Prostate gland (tissue), 2 donors: ENCODE data around the gene ULBP1. TPM values are rescaled to one million over a fixed set of nuclear protein-coding genes. Genes with fewer than 3 reads are reported as not detected.

Experiments
- DNase-seq: peaks from one replicate; pipeline ENCODE4 v3.0.0-alpha.2; 2019; ENCODE audit warnings: low spot score
- H3K27ac ChIP-seq, 2 donors: fragments of 200-600 bp; sonication (generic); 2 replicates each; pipeline ENCODE4 v1.5.1; 2017 to 2019
- H3K27me3 ChIP-seq: fragments of 200-600 bp; sonication (generic); replicated peaks from 2 replicates; pipeline ENCODE4 v1.5.1; 2019; ENCODE audit not compliant: insufficient read depth
- H3K36me3 ChIP-seq, 2 donors: fragments of 200-600 bp; sonication (generic); 1 replicate in 1 of 2; 2 replicates in 1 of 2; pipeline versions ENCODE4 v1.5.1 to v1.8.1; 2017 to 2019
- H3K4me1 ChIP-seq: fragments of 200-600 bp; sonication (generic); replicated peaks from 2 replicates; pipeline ENCODE4 v1.5.1; 2019
- H3K4me3 ChIP-seq, 2 donors: fragments of 200-600 bp; sonication (generic); 2 replicates each; pipeline ENCODE4 v1.5.1; 2017 to 2019
- H3K9me3 ChIP-seq: fragments of 200-600 bp; sonication (generic); 2 replicates; pipeline ENCODE4 v1.5.1; 2017
- CTCF ChIP-seq, 4 experiments: fragments of 200-600 bp in 2 of 4; fragments of 450-650 bp in 2 of 4; sonication (generic) in 2 of 4; IDR thresholded peaks; 1 replicate in 3 of 4; 2 replicates in 1 of 4; pipeline ENCODE4 v1.5.1; 2016 to 2019; ENCODE audit warnings: antibody characterized with exemption in 4 of 4, mild to moderate bottlenecking in 2 of 4, moderate library complexity in 2 of 4
- POLR2A ChIP-seq: fragments of 450-650 bp; IDR thresholded peaks from one replicate; pipeline ENCODE4 v1.6.1; 2016; ENCODE audit warnings: antibody characterized with exemption, mild to moderate bottlenecking
- POLR2AphosphoS5 ChIP-seq: sonication (generic); formaldehyde crosslinking; IDR thresholded peaks from one replicate; pipeline ENCODE4 v1.6.1; 2017; ENCODE audit warnings: antibody characterized with exemption
- WGBS: methylation state at CpG from one replicate; pipeline ENCODE4 v1.1.5; 2018; 5-methylcytosine and 5-hydroxymethylcytosine counted together
- intact Hi-C: fragments of 100-400 bp; cut with DNase I; formaldehyde crosslinking; loops from one replicate; pipeline ENCODE4 v1.14.2; 2022
- total RNA-seq, 2 donors: library from RNA; depleted of rRNA; stranded (reverse); fragments of >200 nt; gene quantifications; one replicate each; pipeline ENCODE4 v1.1.0, GENCODE V29; 2016

Gene ULBP1
- total RNA-seq, 2 donors from 2014 or later = 2.8 TPM; not detected in 1

- TF ChIP-seq CTCF (IDR thresholded peaks at IDR 0.05) (no peak), POLR2AphosphoS5 (no peak), POLR2A (no peak)
- 42% methylated on average over 4 of the region's 4 CpGs for WGBS
- Histone ChIP-seq H3K4me3 (no peak overlapping the region), H3K36me3 (no peaks in the 10 kb centered on the region), H3K27ac (no peak overlapping the region), H3K4me1 (peaks cover 10% of the 10 kb centered on the region), H3K9me3 (no peaks in the 10 kb centered on the region), H3K27me3 (peaks cover 37% of the 10 kb centered on the region)
- DNase-seq = no peak
- intact Hi-C loops = no loop called here
These were observed 28.1 kb downstream of the ULBP1 start for GRCh38 chr6:149991838-149992237.

GRCh38 chr6:149995235-149995750, 31.6 kb downstream of the ULBP1 start:
- TF ChIP-seq CTCF (IDR thresholded peaks at IDR 0.05) (no peak), POLR2A (no peak), POLR2AphosphoS5 (no peak)
- H3K36me3 ChIP-seq = no peaks in the 10 kb centered on the region
- H3K4me3 ChIP-seq = no peak overlapping the region
- H3K27ac ChIP-seq = no peak overlapping the region
- intact Hi-C loops = no loop called here
- peaks cover 7% of the 10 kb centered on the region for H3K27me3 ChIP-seq
- WGBS = 62% methylated on average over 6 of the region's 6 CpGs
- no peak for DNase-seq
- no peaks in the 10 kb centered on the region for H3K9me3 ChIP-seq
- peaks cover 8% of the 10 kb centered on the region for H3K4me1 ChIP-seq

- WGBS = 87% methylated on average over 7 of the region's 7 CpGs
- intact Hi-C loops = no loop called here
- DNase-seq = no peak
- Histone ChIP-seq H3K9me3 (no peaks in the 10 kb centered on the region), H3K4me3 (no peak overlapping the region), H3K27ac (no peak overlapping the region), H3K4me1 (peaks cover 1% of the 10 kb centered on the region), H3K36me3 (no peaks in the 10 kb centered on the region), H3K27me3 (peaks cover 5% of the 10 kb centered on the region)
- TF ChIP-seq POLR2A = no peak
These were observed 32.2 kb downstream of the ULBP1 start for GRCh38 chr6:149995971-149996370.

GRCh38 chr6:149999636-150000035, 35.9 kb downstream of the ULBP1 start:
- no peak for TF ChIP-seq POLR2AphosphoS5
- no peak for TF ChIP-seq POLR2A
- no peak for TF ChIP-seq CTCF (IDR thresholded peaks at IDR 0.05)
- H3K27me3 ChIP-seq = no peaks in the 10 kb centered on the region
- no peak for DNase-seq
- 88% methylated on average over 2 of the region's 2 CpGs for WGBS
- H3K4me3 ChIP-seq = no peak overlapping the region
- no peaks in the 10 kb centered on the region for H3K4me1 ChIP-seq
- intact Hi-C loops = no loop called here
- H3K27ac ChIP-seq = no peak overlapping the region
- H3K36me3 ChIP-seq = no peaks in the 10 kb centered on the region
- H3K9me3 ChIP-seq = no peaks in the 10 kb centered on the region

- intact Hi-C loops = no loop called here
- WGBS = 82% methylated on average over 3 of the region's 3 CpGs
- no peak for DNase-seq
These were observed 37.7 kb downstream of the ULBP1 start for GRCh38 chr6:150001295-150002008.

More at GRCh38 chr6:150001295-150002008, 37.7 kb downstream of the ULBP1 start:
- Histone ChIP-seq H3K27ac (no peak overlapping the region), H3K4me3 (no peak overlapping the region), H3K4me1 (no peaks in the 10 kb centered on the region), H3K27me3 (no peaks in the 10 kb centered on the region), H3K9me3 (no peaks in the 10 kb centered on the region), H3K36me3 (no peaks in the 10 kb centered on the region)
- no peak for TF ChIP-seq CTCF (IDR thresholded peaks at IDR 0.05)
- no peak for TF ChIP-seq POLR2A
- TF ChIP-seq POLR2AphosphoS5 = no peak
